Hepatic stellate cell (primary cell): Measurements from ENCODE around the gene PLEK.
"Not testable (repeated sequence)": the region's sequence is repeated elsewhere in the genome, so short reads cannot be mapped to it uniquely, and the experiment has no call there.

Experiments used
- DNase-seq: peaks from one replicate; pipeline ENCODE4 v3.0.0; 2011; ENCODE audit warnings: low spot score

PLEK gene

DNA sequence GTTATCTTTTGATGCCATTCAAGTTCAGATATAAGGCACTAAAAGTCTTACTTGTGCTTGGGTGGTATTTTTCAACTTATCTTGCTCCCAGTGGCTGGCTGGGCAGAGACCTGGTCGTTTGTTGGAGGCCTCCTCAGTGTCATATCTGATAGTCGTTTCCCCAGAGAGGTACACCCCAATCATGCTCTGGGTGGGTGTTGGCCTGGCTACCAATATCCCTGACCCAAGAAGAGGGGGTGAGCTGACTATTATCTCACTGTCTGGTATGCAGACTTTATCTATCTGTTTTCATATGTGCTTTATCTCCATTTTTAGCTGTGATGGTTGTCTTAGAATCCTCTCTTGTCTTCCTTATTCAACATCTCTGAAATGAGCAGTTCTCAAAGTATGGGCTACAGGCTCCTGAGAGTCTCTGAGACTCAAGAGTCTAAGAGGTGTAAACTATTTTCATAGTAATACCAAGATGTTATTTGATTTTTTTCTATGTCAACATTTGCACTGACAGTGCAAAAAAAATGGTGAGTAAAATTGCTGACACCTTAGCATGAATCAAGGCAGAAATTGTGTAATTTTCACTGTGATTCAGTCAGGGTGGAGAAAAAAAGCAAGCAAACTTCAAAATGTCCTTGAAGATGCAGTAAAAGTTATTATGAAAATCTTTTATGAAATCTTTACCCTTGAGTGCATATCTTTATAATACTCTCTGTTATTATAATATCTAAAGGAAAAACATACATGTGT lies 12.3 kb upstream of the PLEK start:
- no peak for DNase-seq

DNA sequence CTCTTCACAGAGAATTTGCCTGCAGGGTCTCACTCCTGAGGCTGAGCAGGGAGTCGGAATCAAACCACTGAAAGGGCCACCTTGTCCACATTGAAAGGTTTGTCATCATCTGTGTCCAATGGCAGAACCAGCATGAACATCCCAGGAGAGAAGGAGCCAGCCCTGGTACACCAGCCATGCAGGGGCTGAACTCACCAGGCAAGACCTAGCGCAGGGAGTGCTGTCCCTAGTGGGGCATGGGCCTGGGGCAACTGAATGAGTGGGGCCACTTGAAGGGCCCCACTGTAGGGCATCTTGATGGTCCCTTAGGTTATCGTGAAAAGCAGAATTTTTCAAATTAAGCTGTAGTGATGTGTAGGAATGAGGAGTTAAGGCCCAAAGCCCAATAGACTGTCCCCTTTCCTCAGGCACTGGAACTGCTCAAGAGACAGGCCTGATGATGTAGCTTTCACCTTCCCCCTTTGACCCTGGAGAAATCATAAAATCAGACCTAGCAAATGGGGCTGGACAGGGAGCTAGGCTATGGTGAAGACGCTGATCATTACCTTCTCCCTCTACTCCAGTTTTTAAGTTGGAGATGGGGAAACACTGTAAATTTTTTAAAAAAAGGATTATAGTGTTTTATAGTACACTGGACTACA lies 8.4 kb upstream of the PLEK start:
- DNase-seq = no peak

DNA sequence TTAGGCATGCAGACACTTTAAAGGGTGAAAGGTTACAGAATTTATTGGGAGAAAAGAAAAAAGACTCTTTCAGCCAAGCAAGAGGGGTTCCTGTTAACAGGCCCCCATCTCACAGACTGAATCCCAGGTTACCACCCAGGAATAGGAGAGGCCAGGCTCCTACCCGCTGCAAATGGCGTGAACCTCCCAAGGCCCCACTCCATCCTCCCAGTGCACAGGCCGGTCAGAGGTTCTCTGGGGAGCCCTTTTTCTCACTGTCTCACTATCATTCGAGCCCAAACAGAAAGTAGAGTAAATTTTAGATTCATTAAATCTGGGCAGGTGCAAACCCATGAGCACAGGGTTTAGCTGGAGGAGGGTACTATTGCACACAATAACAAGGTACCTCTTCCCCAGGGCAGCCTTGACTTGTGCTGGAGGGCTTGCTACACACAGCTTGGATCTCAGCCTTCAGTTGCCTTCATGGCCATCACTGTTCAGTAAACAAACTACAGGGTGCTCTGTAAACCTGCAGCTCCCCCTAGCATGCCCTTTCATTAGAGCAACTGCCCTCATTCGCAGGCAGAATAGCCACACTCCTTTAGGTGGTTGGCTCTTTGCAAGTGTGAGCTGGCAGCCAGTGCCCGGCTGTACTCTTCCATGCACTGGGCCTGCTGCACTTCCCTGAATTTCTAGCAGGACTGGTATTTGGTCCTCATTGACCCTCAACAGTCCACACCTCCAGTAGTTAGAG lies 7.3 kb upstream of the PLEK start:
- DNase-seq = peak; percentile 49

DNA sequence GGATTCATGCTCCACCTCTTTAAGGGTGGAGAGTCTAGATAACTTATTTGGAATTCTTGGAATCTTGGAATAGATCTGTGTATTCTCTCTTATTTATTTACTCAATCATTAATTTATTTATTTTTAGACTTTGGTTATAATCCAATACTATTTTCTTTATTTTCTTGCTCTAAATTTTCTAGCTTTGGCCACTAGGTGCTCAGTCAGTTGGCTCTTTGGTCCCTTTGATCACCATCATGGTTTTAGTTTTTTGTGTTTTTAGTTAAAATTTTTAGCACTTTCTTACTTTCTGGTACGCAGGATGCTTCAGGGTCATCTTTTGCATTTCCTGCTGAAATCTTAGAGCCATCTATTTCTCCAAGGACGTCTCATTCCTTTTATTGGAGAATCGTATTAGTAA lies 5.2 kb upstream of the PLEK start:
- DNase-seq = no peak

DNA sequence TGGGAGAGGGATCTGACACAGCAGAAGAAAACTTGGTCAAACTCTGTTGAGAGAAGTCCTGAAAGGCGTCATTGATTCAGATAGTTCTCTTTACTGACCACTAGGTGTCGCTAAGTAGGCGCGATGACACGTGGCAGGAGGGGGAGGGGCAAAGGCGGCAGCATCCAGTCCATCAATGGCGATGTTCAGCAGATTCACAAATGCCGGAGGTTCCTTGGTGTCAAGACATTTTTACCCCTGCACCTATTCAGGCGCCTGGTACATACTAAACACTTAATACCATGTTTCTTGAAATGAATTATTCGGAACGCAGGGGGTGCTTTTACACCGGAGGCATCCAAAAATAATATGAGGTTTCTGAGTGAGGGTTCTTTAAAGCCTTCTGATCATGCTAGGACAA lies 3.0 kb upstream of the PLEK start:
- peak; percentile 42 for DNase-seq

DNA sequence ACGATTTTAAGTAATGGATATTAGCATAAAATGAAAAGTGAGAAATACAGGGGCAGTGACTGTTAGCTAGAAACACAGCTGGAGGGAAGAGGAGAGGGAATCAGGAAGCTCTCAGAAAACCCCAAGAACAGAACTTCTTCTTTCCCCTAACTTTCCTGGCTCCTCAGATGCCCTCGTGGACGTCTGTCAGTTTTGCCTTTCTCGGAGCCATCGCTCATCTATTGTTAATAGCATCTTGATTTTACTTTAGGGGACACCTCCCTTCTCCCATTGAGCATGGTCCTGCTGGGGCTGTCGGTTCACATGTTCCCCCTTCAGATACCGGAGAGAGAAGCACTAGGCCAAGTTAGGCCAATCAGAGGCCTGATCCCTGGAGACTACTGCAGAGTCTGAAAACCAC lies 2.3 kb upstream of the PLEK start:
- no peak for DNase-seq

DNA sequence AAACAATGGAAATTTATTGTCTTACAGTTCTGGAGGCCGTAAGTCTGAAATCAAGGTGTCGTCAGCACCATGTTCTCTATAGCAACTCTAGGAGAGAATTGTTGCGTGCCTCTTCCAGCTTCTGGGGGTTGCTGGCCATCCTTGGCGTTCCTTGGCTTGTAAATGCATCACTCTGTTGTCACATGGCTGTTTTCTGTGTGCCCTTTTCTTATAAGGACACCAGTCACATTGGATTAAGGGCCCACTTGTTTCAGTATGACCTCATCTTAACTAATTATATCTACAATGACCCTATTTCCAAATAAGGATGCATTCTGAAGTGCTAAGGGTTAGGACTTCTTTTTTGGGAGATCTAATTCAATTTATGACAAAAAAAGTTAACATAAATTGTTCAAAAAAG lies 1.4 kb upstream of the PLEK start:
- no peak for DNase-seq

DNA sequence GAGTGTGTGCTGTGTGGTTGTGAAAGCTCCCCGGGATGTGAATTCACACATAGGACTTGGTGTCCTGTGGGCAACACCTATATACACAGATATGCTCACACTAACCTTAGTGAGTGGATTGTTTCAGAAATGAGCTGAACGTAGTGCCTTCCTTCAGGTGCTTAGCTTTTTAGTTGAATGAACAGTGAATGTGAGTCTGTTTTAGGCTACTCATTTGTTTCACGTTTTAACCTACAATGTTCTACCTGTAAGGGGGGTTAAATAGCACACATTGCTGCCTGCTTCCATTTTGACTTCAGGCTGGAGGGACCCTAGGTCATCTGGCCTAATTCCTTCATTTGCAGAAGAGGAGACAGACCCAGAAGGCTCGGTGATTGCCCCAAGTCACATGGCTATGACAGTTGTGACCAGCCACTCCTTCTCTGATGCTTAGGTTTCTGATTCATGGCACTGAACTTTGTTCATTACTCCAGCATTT lies 1.0 kb downstream of the PLEK start:
- DNase-seq = no peak

DNA sequence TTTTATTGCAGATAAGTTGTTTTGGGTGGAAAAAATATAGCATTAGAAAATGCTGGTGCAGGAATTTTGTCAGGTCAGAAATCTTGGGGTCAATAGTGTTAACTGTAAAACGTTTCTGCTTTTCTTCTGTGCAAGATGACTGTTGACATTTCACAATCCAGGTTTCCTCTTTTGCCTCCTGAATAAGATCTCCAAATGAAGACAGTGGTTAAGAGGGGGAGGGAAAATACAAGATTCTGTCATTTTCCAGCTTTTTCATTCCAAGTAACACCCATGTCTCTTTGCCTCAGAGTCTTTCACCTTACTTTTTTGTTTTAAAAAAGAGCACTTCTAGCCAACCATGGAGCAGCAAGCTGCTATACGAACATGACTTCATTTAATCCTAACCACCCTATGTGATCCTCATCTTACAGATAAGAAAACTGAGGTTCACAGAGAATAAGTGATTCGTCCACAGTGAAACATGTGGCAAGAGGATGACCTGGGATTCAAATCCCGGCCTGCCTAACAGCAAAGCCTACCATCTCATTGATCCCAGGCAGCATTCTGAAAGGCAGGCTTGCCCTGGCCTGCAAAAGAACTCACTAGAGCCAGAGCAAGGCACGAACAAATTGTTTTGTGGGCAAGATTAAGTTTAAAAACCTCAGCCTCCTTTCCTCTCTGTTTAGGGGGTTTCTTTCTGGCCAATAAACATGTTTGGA lies 3.0 kb downstream of the PLEK start:
- no peak for DNase-seq

DNA sequence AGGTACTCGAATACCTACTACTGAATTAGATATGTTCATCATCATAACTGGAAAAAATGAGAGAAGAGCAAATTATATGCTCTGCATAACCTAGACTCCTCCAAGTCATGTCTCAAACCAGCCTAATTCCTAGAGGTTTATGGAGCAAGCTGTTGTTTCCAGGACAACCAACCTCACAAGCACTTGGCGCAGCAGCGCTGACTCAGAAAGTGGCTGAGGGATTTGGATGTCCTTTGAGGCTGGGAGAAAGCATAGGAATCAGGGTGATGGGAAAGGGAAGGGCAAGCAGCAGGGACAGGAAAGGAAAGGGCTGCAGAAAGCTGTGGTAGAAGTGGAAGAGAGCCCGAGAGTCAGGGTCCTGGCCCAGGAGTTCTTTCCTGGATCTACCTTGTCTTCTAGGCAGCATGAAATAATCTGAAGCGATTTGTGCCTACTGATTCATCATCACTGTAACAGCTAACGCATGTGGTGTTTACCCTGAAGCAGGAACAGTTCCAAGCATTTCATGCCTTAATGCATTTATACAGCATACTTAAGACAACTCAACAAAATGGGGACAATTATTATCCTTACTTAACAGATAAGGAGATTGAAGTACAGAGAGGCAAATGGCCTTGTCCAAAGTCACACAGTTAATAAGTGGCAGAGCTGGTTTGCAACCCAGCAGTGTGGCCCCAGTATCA lies 3.7 kb downstream of the PLEK start:
- DNase-seq = peak; percentile 29

DNA sequence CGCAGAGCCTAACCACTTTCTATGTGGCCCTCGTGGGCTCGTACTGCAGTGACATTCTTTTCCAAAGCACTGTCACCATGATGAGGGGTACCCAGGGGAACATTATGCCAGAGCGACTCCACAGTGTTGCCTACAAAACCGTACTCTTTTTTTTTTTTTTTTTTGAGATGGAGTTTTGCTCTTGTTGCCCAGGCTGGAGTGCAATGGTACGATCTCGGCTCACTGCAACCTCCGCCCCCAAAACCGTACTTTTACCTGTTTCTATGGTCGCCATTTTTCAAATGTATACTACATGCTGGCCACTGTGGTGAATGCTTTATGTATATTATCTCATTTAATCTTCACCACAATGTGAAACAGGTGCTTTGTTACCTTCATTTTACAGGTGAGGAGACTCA lies 4.3 kb downstream of the PLEK start:
- no peak for DNase-seq

DNA sequence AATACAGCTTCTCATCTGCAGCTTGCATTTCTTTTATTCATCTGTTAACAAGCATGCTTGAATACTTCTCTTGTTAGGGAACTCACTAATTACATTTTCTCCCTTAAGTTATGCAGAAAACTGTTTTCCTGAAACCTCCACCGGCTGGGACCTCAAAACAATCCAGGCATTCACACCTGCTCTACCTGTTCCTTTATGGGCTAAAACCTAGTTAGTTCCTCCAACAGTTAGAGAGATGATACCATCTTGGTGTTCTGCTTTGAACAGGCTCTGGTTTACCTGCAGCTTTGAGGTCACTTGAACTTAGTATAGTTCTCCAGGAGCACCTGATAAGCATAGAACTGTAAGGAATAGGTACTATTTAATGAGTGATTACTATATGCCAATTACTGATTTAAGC lies 6.1 kb downstream of the PLEK start:
- no peak for DNase-seq

DNA sequence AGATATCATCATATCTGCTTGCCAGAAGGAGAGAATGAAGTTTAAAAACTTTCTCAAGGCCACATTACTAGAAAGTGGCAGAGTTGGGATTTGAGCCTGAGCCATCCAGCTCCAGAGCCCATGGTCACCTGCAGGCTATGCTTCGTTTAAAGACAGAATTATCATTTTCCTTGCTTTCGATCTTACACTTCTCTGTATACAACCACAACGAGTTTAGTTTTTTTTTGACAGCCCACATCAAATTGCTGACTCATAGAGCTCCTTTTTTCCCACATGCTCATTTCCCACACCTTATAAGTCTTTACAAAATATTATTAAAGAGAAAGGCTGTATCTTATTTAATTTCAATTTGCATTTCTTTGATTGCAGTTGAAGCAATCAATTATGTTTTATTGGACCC lies 6.5 kb downstream of the PLEK start:
- DNase-seq = no peak

DNA sequence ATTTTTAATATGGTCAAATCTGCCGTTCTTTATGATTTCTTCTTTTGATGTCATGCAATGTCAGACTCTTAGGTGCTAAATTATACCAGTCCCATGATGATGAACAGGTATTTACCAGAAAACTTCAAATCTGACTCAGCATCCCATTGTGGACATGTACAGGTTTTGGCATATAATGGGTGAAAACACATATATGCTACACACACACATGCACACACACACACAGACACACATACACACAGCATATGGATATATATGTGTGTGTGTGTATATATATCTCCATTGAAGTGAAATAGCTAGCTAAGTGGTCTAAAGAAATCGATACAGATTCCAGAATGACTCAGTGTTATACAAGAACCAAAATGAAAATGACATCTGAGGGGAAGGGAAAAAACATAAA lies 7.4 kb downstream of the PLEK start:
- DNase-seq = no peak

DNA sequence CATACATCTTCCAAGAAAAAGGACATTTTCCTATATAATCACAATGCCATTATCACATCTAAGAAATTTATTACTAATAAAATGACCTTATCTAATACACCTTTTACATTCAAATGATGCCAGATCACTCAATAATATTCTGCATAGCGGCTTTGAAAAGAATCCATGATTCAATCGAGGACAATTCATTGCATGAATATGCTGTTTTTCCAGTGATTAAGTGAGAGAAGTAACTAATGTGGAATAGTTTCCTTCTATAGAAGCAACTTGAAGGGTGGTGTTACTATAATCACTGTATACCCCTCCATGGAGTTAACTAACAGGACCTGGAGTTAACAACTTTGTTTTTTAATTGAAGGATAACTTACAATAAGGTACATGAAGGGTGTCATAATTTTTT lies 9.1 kb downstream of the PLEK start:
- DNase-seq = no peak

DNA sequence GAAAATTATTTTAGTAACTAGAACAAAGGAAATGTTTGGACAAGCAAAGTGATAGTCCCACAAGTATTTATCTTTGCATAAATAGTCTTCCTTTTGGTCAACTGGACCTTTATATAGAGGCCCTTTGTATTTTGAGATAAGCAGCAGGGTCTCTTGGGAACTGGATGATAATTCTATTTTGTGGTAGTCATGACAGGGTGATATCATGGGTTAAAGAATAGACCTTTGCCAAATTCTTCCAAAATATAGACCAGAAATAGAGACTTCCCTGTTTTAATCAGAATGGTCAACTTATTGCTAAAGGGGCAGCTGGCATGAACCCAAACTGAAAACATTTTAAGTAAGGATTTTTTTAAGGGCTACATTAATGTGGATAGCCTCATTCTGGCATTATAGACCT lies 10.5 kb downstream of the PLEK start:
- DNase-seq = no peak

DNA sequence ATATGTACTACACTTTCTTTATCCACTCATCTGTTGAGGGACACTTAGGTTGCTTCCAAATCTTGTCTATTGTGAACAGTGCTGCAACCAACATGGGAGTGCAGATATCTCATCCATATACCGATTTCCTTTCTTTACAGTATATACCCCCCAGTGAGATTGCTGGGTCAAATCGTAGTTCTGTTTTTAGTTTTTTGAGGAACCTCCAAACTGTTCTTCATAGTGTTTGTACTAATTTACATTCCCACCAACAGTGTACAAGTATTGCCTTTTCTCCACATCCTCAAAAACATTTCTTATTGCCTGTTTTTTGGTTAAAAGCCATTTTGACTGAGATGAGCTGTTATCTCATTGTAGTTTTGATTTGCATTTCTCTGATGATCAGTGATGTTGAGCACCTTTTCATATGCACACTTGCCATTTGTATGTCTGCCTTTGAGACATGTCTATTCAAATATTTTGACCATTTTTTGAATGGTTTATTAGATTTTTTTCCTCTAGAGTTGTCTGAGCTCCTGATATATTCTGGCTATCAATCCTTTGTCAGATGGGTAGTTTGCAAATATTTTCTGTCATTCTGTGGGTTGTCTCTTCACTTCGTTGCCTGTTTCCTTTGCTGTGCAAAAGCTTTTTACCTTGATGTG lies 12.2 kb downstream of the PLEK start:
- no peak for DNase-seq

DNA sequence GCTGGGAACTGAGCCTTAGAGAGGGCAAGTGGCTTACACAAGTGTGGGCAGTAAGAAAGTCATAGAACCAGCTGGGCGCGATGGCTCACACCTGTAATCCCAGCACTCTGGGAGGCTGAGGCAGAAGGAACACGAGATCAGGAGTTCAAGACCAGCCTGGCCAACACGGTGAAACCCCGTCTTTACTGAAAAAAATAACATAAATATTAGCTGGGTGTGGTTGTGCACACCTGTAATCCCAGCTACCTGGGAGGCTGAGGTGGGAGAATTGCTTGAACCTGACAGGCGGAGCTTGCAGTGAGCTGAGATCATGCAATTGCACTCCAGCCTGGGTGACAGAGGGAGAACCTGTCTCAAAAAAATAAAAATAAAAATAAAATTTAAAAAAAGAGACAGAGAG lies 13.7 kb downstream of the PLEK start:
- DNase-seq = not testable (repeated sequence)

DNA sequence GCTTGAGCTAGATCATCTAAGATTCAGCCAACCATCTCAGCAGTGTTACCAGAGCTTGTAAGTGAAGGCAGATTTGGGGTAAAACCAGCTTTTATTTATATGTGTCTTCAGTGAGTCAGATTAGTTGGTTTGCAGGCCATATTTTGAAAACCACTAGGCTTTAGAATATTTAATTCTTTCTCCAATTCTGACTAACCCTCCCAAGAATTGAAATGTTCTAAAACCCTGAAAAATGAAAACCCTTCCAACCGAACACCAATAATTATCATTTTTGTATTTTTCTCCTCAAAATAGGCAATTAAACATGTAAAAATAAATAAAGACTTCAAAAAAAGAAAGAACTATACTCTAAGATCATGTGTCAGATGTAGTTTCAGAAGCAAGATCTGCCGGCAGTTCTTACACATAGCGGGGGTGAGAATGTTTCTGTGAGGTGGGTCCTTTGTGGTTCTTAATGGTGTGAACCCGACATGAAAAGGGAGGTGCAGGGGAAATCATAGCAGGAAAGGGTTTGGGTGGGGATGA lies 14.2 kb downstream of the PLEK start:
- no peak for DNase-seq

DNA sequence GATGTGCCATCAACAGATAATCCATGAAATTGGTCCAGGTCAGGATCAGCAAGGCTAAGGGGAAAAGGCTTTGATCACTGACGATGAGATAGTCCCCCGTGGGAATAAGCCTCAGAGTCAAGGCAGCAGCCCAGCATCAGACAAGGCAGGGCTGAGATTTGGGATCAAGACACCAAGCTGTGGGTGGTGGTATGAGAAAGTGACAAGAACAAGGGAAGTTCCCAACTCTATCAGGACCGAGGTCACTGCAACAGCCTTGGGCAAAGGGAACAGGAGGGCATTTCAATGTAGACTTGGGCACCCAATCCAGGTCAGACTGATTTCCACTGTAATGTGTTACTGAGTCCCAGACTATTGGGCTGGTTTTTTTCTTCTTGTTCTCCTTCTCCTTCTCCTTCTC lies 18.7 kb downstream of the PLEK start:
- no peak for DNase-seq

DNA sequence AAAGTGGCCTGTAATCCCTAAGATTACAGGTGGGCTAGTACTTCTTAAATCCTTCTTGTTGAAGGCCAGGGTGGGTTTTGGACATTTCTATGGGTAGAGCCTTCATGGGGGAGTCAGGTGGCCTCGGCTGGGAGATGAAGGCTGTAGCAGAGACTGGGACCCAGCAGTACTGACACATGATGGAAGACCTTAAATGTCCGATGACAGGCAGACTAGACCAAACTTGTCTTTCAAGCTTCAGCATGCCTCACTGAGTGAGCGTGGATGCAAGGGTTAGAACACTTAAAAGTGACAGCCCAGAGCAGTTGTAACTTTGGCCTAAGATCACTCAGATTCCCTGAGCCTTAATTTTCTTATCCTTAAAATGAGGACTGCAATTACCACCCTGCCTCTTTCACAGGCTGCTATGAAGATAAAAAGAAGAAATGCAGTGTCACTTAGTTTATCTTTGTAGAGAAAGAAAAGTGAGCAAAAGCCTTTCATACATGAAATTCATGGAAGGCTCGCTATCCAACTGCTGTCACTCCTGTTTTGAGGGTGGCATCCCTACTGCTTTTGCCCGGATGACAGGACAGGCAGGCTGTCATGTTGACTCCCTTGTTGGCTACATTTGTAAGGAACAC lies 19.5 kb downstream of the PLEK start:
- DNase-seq = no peak
